K562 (cell line): Measurements from ENCODE around the gene SSTR5.

ENCODE experiments used
- CBX3 ChIP-seq, 2 experiments: IDR thresholded peaks; 1 replicate in 1 of 2; 2 replicates in 1 of 2; pipeline ENCODE4 v1.6.1; 2012; ENCODE audit warnings: inconsistent platforms in 2 of 2, low read length in 2 of 2, borderline replicate concordance in 1 of 2, control low read depth in 1 of 2
- FOXK2 ChIP-seq, 2 experiments: fragments of 450-650 bp; IDR thresholded peaks in 1 of 2; conservative IDR thresholded peaks in 1 of 2; 2 replicates each; pipeline ENCODE4 v1.6.1; 2016; ENCODE audit warnings: low read depth in 2 of 2, mild to moderate bottlenecking in 1 of 2
- HCFC1 ChIP-seq: IDR thresholded peaks from 2 replicates; pipeline ENCODE4 v1.6.1; 2012; ENCODE audit warnings: low read depth, low read length, improper control_type of control experiment
- POLR2AphosphoS5 ChIP-seq: IDR thresholded peaks from 2 replicates; pipeline ENCODE4 v1.6.1; 2011; ENCODE audit warnings: mild to moderate bottlenecking, low read depth, low read length, moderate library complexity; ENCODE audit not compliant: control insufficient read depth, insufficient read depth
- RFX5 ChIP-seq: IDR thresholded peaks from 2 replicates; pipeline ENCODE4 v1.6.1; 2011; ENCODE audit warnings: low read depth, mild to moderate bottlenecking, improper control_type of control experiment, low read length
- SP1 ChIP-seq: sonication (generic); formaldehyde crosslinking; IDR thresholded peaks from 2 replicates; pipeline ENCODE4 v1.8.1; 2022; ENCODE audit warnings: mild to moderate bottlenecking, missing genetic modification reagents
- SREBF2 ChIP-seq: sonication (generic); formaldehyde crosslinking; IDR thresholded peaks from 2 replicates; pipeline ENCODE4 v1.4.0; 2020; ENCODE audit warnings: mild to moderate bottlenecking, missing genetic modification reagents
- TEAD1 ChIP-seq, 2 experiments: fragments of 450-650 bp in 1 of 2; sonication (generic) in 1 of 2; formaldehyde crosslinking; IDR thresholded peaks; 2 replicates each; pipeline versions ENCODE4 v1.4.0 to v1.8.0; 2020 to 2022; ENCODE audit warnings: mild to moderate bottlenecking in 2 of 2, missing genetic modification reagents in 1 of 2
- ZNF444 ChIP-seq: fragments of 250-450 bp; sonication (Bioruptor Pico); IDR thresholded peaks from 2 replicates; pipeline ENCODE4 v1.4.0; 2020; ENCODE audit warnings: mild to moderate bottlenecking, moderate library complexity
- TF ChIP-seq, protein P1 (sequence below): fragments of 450-650 bp; formaldehyde crosslinking; IDR thresholded peaks from 2 replicates; pipeline ENCODE4 v1.4.0; 2022; ENCODE audit warnings: missing genetic modification characterization
- TF ChIP-seq, protein P2 (sequence below), 3 experiments: IDR thresholded peaks in 2 of 3; conservative IDR thresholded peaks in 1 of 3; 2 replicates each; pipeline ENCODE4 v1.5.1; 2011 to 2012; ENCODE audit warnings: low read length in 3 of 3, mild to moderate bottlenecking in 3 of 3, control low read depth in 2 of 3, improper control_type of control experiment in 1 of 3, inconsistent platforms in 1 of 3, low read depth in 1 of 3, mixed read lengths in 1 of 3, moderate library complexity in 1 of 3; ENCODE audit not compliant: insufficient read depth in 2 of 3
- TF ChIP-seq, protein P3 (sequence below): sonication (generic); formaldehyde crosslinking; IDR thresholded peaks from 2 replicates; pipeline ENCODE4 v1.8.1; 2022; ENCODE audit warnings: missing genetic modification reagents
- TF ChIP-seq, protein P4 (sequence below), 2 experiments: IDR thresholded peaks in 1 of 2; conservative IDR thresholded peaks in 1 of 2; 2 replicates each; pipeline ENCODE4 v1.6.1; 2016; ENCODE audit warnings: low read depth in 2 of 2, mild to moderate bottlenecking in 1 of 2, missing compliant biosample characterization in 1 of 2, missing genetic modification characterization in 1 of 2, moderate library complexity in 1 of 2
- TF ChIP-seq, protein P5 (sequence below): fragments of 450-650 bp; conservative IDR thresholded peaks from 2 replicates; pipeline ENCODE4 v1.6.1; 2016; ENCODE audit warnings: missing genetic modification characterization, low read depth, mild to moderate bottlenecking, missing compliant biosample characterization, moderate library complexity

DNA sequence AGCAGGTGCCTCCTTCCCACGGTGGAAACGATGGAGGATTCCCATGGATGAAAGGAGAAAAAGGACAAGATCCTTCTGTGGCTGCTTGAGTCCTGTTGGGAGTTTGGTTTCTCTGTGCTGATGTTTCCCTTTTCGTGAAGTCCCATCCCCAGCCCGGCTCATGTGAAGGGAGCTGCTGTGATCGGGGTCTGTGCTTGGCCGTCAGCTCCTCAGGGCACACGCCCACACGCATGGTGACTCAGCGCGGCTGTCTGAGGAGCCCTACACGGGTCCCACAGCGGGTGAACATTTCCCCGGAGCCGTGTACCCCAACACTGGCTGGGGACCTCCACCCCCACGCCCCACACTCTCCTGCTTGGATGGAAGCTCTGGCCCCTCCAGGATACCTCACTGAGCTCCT, 44.5 kb upstream of the SSTR5 start:
- TF ChIP-seq CBX3 (IDR thresholded peaks at IDR 0.05; ENCODE audit: borderline replicate concordance in 1 of 2, low read length in 2 of 2) (no peak), RFX5 (no peak), SP1 (CRISPR knock-in tag) (no peak), ZNF444 (CRISPR knock-in tag) (no peak), FOXK2 (conservative IDR thresholded peaks at IDR 0.05 in 1 of 2, IDR thresholded peaks at IDR 0.05 in 1 of 2; ENCODE audit: low read depth in 2 of 2) (no peak), SREBF2 (CRISPR knock-in tag) (no peak), POLR2AphosphoS5 (no peak), TEAD1 (CRISPR knock-in tag; IDR thresholded peaks at IDR 0.05) (no peak), HCFC1 (no peak)
- TF ChIP-seq, protein P1, sequence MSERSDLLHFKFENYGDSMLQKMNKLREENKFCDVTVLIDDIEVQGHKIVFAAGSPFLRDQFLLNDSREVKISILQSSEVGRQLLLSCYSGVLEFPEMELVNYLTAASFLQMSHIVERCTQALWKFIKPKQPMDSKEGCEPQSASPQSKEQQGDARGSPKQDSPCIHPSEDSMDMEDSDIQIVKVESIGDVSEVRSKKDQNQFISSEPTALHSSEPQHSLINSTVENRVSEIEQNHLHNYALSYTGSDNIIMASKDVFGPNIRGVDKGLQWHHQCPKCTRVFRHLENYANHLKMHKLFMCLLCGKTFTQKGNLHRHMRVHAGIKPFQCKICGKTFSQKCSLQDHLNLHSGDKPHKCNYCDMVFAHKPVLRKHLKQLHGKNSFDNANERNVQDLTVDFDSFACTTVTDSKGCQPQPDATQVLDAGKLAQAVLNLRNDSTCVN (CRISPR knock-in tag) = no peak
- TF ChIP-seq, protein P2, sequence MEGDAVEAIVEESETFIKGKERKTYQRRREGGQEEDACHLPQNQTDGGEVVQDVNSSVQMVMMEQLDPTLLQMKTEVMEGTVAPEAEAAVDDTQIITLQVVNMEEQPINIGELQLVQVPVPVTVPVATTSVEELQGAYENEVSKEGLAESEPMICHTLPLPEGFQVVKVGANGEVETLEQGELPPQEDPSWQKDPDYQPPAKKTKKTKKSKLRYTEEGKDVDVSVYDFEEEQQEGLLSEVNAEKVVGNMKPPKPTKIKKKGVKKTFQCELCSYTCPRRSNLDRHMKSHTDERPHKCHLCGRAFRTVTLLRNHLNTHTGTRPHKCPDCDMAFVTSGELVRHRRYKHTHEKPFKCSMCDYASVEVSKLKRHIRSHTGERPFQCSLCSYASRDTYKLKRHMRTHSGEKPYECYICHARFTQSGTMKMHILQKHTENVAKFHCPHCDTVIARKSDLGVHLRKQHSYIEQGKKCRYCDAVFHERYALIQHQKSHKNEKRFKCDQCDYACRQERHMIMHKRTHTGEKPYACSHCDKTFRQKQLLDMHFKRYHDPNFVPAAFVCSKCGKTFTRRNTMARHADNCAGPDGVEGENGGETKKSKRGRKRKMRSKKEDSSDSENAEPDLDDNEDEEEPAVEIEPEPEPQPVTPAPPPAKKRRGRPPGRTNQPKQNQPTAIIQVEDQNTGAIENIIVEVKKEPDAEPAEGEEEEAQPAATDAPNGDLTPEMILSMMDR (IDR thresholded peaks at IDR 0.05 in 2 of 3, conservative IDR thresholded peaks at IDR 0.05 in 1 of 3; ENCODE audit: insufficient read depth in 2 of 3, low read depth in 1 of 3, low read length in 3 of 3) = no peak
- TF ChIP-seq, protein P3, sequence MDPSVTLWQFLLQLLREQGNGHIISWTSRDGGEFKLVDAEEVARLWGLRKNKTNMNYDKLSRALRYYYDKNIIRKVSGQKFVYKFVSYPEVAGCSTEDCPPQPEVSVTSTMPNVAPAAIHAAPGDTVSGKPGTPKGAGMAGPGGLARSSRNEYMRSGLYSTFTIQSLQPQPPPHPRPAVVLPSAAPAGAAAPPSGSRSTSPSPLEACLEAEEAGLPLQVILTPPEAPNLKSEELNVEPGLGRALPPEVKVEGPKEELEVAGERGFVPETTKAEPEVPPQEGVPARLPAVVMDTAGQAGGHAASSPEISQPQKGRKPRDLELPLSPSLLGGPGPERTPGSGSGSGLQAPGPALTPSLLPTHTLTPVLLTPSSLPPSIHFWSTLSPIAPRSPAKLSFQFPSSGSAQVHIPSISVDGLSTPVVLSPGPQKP (CRISPR knock-in tag) = no peak
- TF ChIP-seq, protein P4, sequence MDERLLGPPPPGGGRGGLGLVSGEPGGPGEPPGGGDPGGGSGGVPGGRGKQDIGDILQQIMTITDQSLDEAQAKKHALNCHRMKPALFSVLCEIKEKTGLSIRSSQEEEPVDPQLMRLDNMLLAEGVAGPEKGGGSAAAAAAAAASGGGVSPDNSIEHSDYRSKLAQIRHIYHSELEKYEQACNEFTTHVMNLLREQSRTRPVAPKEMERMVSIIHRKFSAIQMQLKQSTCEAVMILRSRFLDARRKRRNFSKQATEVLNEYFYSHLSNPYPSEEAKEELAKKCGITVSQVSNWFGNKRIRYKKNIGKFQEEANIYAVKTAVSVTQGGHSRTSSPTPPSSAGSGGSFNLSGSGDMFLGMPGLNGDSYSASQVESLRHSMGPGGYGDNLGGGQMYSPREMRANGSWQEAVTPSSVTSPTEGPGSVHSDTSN (CRISPR knock-in tag; IDR thresholded peaks at IDR 0.05; ENCODE audit: low read depth) = no peak
- TF ChIP-seq, protein P4 (tag; conservative IDR thresholded peaks at IDR 0.05; ENCODE audit: low read depth) = no peak
- TF ChIP-seq, protein P5, sequence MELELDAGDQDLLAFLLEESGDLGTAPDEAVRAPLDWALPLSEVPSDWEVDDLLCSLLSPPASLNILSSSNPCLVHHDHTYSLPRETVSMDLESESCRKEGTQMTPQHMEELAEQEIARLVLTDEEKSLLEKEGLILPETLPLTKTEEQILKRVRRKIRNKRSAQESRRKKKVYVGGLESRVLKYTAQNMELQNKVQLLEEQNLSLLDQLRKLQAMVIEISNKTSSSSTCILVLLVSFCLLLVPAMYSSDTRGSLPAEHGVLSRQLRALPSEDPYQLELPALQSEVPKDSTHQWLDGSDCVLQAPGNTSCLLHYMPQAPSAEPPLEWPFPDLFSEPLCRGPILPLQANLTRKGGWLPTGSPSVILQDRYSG (tag) = no peak
